Osteoblast (primary cell): Measurements from ENCODE around the gene HOXC13. TPM values are rescaled to one million over a fixed set of nuclear protein-coding genes. Genes with fewer than 3 reads are reported as not detected.

Source experiments
- DNase-seq: peaks from one replicate; pipeline ENCODE4 v3.0.0; 2011; ENCODE audit warnings: low spot score, mixed read lengths; ENCODE audit not compliant: insufficient read length; ENCODE audit errors: missing footprints
- H2AFZ ChIP-seq: 2 replicates; pipeline ENCODE4 v1.6.0; 2011; ENCODE audit warnings: mild to moderate bottlenecking, low read length
- H3K27ac ChIP-seq: 2 replicates; pipeline ENCODE4 v1.5.1; 2011; ENCODE audit warnings: mild to moderate bottlenecking, low read depth, low read length, moderate library complexity
- H3K27me3 ChIP-seq: 2 replicates; pipeline ENCODE4 v1.6.0; 2012; ENCODE audit warnings: mild to moderate bottlenecking, control low read depth, inconsistent platforms, low read length, moderate library complexity; ENCODE audit not compliant: insufficient read depth
- H3K36me3 ChIP-seq: 2 replicates; pipeline ENCODE4 v1.5.1; 2011; ENCODE audit warnings: mild to moderate bottlenecking, low read length, control low read depth, moderate library complexity; ENCODE audit not compliant: insufficient read depth
- H3K4me1 ChIP-seq: 2 replicates; pipeline ENCODE4 v1.5.1; 2011; ENCODE audit warnings: mild to moderate bottlenecking, low read length, control low read depth, moderate library complexity; ENCODE audit not compliant: insufficient read depth
- H3K4me2 ChIP-seq: 2 replicates; pipeline ENCODE4 v1.6.0; 2011; ENCODE audit warnings: mild to moderate bottlenecking, low read length; ENCODE audit not compliant: insufficient read depth
- H3K4me3 ChIP-seq: fragments of 200-600 bp; sonication (generic); 3 replicates; pipeline ENCODE4 v1.5.1; 2012; ENCODE audit warnings: mild to moderate bottlenecking, low read length, inconsistent platforms; ENCODE audit not compliant: insufficient read depth
- H3K79me2 ChIP-seq: 2 replicates; pipeline ENCODE4 v1.6.0; 2012; ENCODE audit warnings: mild to moderate bottlenecking, low read length, control low read depth, inconsistent platforms; ENCODE audit not compliant: insufficient read depth
- H3K9me3 ChIP-seq: 2 replicates; pipeline ENCODE4 v1.5.1; 2011; ENCODE audit warnings: low read depth, low read length, control low read depth
- H4K20me1 ChIP-seq: 2 replicates; pipeline ENCODE4 v1.6.0; 2012; ENCODE audit warnings: mild to moderate bottlenecking, low read length, control low read depth; ENCODE audit not compliant: insufficient read depth
- total RNA-seq: library from RNA; depleted of rRNA; stranded (reverse); fragments of >200 nt; gene quantifications from 2 replicates; pipeline ENCODE4 v1.2.3, GENCODE V29; 2012
- TF ChIP-seq, protein P1 (sequence below): IDR thresholded peaks from 2 replicates; pipeline ENCODE4 v1.5.1; 2011; ENCODE audit warnings: mild to moderate bottlenecking, low read depth, low read length, moderate library complexity; ENCODE audit errors: extremely low read depth

Gene HOXC13
- total RNA-seq, 1 donor, result not detected

DNA sequence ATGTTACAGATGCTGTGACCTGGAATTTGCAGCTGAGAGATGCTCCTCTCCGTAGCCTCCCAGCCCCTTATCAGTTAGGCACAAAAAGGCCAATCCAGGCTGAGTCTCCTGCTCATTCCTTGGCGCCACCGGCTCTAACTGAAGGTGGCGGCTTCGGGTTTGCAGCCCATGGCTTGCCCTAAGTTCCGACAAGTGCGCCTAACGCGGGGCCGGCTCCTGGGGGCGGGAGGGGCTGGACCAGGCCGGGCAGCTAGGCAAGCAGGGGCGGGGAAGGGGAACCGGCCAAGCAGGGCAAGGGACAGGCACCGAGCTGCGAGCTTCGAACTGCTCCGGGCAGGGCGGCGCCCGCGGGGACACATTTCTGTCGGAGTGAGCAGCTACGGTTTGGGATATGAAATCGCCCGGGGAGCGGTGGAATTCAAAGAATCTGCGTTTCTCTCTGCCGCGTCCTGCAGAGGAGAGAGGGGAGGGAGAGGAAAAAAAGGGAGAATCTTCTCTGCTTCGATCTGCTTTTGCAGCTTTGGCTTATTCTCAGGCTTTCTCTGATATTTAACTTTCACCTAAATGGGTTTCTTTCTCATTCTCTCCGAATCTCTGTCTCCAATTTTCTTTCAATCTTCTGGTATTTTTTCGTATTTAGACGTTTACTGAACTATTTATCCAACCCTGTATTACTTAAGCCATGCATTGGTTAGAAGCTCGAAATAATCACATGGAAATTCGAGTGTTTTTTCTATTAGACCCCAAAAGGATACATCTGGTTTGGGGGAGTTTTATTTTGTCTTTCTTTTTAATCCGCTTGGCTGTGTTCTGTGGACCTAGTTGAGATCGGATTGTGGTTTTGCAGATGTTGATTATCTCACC lies 14.5 kb downstream of the HOXC13 start:
- Histone ChIP-seq H3K27ac (no peak overlapping the region), H3K9me3 (no peaks in the 10 kb centered on the region), H3K4me3 (no peak overlapping the region), H3K27me3 (peaks cover 96% of the 10 kb centered on the region), H3K4me2 (no peak overlapping the region), H3K4me1 (no peaks in the 10 kb centered on the region), H3K79me2 (no peaks in the 10 kb centered on the region), H3K36me3 (no peaks in the 10 kb centered on the region), H4K20me1 (no peaks in the 10 kb centered on the region), H2AFZ (no peak overlapping the region)
- DNase-seq, result peak; percentile 80
- TF ChIP-seq, protein P1, sequence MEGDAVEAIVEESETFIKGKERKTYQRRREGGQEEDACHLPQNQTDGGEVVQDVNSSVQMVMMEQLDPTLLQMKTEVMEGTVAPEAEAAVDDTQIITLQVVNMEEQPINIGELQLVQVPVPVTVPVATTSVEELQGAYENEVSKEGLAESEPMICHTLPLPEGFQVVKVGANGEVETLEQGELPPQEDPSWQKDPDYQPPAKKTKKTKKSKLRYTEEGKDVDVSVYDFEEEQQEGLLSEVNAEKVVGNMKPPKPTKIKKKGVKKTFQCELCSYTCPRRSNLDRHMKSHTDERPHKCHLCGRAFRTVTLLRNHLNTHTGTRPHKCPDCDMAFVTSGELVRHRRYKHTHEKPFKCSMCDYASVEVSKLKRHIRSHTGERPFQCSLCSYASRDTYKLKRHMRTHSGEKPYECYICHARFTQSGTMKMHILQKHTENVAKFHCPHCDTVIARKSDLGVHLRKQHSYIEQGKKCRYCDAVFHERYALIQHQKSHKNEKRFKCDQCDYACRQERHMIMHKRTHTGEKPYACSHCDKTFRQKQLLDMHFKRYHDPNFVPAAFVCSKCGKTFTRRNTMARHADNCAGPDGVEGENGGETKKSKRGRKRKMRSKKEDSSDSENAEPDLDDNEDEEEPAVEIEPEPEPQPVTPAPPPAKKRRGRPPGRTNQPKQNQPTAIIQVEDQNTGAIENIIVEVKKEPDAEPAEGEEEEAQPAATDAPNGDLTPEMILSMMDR, result no peak

DNA sequence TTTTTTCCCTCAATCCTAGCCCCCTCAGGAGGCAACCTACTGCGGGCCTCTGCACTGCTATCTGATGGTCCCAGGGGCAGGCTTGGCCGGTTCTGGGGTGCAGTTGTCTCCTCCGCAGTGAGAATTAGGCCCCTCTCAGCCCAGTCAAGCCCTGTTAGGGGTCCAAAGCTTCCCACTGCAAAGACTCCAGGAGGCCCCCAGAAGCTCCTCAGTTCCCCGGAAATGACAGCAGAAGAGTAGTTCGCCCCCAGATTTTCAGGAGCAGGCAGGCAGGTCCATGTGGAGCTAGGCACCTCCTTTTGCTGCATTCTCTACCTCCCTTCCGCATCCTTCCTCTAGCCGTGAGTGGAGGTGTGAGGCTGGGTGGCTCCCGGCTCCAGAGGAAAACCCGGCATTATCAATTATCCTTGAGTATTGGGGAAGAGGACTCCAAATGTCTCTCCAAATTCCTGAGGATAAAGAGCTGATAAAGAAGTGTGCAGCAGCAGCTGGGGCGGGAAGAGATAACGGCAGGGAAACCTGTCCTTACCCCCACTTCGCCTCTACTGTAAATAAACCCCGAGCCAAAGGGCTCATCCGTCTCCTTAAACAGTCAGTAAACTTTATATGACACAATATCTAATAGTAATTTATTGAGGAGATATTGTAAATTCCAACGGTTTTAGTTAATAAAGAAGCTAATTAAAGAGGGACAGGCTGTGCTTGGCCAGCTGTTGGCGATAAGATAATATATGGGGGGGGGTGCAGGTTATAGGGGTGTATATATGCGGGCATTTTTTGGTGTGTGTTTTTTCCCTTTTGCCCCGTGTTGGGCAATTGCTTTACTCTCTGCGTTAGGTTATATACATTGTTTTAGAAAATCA lies 15.4 kb downstream of the HOXC13 start:
- no peaks in the 10 kb centered on the region for H3K9me3 ChIP-seq
- no peak overlapping the region for H3K4me3 ChIP-seq
- no peaks in the 10 kb centered on the region for H3K79me2 ChIP-seq
- H4K20me1 ChIP-seq, result no peaks in the 10 kb centered on the region
- no peaks in the 10 kb centered on the region for H3K4me1 ChIP-seq
- peak; percentile 87 for DNase-seq
- peaks cover 100% of the 10 kb centered on the region for H3K27me3 ChIP-seq
- no peak overlapping the region for H3K27ac ChIP-seq
- H3K4me2 ChIP-seq, result no peak overlapping the region
- TF ChIP-seq, protein P1, result no peak
- H2AFZ ChIP-seq, result no peak overlapping the region
- no peaks in the 10 kb centered on the region for H3K36me3 ChIP-seq

DNA sequence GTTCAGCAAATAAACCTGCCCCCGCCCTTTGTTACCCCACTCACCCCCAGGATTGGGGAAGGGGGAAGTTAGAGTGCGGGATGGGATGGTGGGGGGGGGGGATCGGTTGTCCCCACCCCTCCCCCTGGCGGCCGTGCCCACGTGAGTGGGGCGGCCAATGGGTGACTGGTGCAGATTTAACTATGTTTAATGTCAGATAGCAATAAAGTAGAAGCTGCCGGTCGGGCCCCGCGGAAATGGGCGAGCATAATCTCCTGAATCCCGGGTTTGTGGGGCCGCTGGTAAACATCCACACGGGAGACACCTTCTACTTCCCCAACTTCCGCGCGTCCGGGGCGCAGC lies 16.0 kb downstream of the HOXC13 start, which contains the start of gene HOXC12:
Gene HOXC12 (plus strand): TSS at position 210 of the 342 bp plus-strand sequence. CDS start 27 bp downstream, at position 237.
- Histone ChIP-seq H2AFZ (no peak within 1 kb of the TSS), H4K20me1 (no peaks in the 10 kb centered on the region), H3K4me3 (no peak within 1 kb of the TSS), H3K27me3 (peaks cover 100% of the 10 kb centered on the region), H3K36me3 (no peaks in the 10 kb centered on the region), H3K9me3 (no peaks in the 10 kb centered on the region), H3K4me2 (no peak within 1 kb of the TSS), H3K79me2 (no peaks in the 10 kb centered on the region), H3K27ac (no peak within 1 kb of the TSS), H3K4me1 (no peaks in the 10 kb centered on the region)
- peak; percentile 88 for DNase-seq
- TF ChIP-seq, protein P1, result no peak
